ELF-1 (cell line): Measurements from ENCODE around the gene CHST5.
A peak's percentile ranks its signal among the peaks of the same experiment; 100 is the strongest.
"Not testable (repeated sequence)": the region's sequence is repeated elsewhere in the genome, so short reads cannot be mapped to it uniquely, and the experiment has no call there.

Experiments used
- DNase-seq: peaks from one replicate; pipeline ENCODE4 v3.0.0-alpha.2; 2016; ENCODE audit warnings: low read depth, low spot score

The CHST5 gene

DNA sequence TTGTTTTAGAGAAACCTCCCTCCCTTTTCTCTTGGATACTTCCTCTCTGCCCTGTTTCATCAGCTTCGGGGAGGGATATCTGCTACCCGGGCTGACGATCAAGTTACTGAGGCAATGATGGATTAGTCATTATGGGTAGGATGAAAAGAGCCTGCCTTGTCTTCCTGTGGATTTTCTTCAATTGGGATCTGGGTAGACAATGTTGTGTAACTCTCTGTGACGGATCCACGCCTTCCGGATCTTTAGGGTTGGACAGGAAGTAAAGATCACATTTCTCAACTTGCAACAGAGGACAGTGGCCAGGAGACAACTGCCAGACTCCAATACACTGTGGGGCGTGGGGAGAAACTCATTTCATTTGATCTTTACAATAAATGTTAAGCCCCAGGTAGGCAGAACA lies 29.3 kb downstream of the CHST5 start:
- no peak for DNase-seq

GRCh38 chr16:75506107-75506506 lies 29.8 kb downstream of the CHST5 start:
- DNase-seq = no peak

DNA sequence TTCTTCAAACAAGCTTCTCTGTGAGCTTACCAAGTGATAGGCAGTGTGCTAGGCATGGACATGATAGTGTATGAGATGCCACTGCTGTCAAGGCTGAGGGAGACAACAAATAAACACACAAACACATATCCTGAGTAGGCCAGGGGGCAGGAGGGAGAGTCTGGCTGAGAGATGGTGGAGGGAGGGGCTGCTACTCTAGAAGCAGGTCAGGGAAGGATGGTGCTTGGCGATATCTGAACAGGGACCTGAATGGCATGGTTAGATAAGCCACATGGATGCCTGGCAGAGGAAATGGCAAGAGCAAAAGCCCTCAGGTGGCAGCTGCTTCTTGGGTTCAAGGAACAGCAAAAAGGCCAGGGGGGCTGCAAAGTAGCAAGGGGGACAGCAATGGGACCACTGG lies 32.1 kb downstream of the CHST5 start:
- no peak for DNase-seq

GRCh38 chr16:75502916-75503605 lies 32.8 kb downstream of the CHST5 start:
- no peak for DNase-seq

GRCh38 chr16:75501820-75502219 lies 34.1 kb downstream of the CHST5 start:
- not testable (repeated sequence) for DNase-seq

- no peak for DNase-seq
Measured at GRCh38 chr16:75501359-75501758, 34.5 kb downstream of the CHST5 start.

DNA sequence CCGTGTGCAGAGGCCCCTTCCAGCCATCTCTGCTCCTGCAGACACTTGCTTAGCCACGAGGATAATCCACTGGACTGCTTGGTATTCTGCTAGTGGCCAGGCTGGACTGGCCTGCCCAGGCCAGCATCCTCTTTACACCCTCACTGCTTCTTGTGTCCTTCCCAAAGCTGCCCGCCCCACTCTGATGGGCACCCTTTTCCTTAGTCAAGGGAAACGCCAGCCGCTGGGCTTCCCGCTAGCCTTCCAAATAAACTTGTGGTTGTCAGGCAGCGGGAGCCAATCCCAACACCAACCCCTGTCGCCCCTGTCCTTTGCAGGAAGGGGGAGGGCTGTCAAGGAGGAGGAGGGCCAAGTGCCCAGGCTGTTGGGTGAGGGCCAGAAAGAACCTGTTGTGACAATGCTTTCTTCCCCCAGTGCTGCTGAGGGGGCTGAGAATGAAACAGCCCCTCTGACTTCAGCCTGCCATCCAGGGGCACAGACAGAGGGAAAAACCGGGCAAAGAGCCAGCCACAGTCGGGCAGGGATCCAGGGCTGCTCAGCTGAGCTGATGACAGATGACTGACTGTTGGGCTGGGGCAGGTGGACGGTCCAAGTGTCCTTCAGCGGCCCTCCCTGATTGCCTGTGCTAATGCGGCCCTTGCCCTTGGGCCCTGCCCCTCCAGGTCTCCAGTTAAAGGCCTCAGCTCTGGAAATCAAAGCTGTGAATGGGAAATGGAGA lies 37.1 kb downstream of the CHST5 start:
- DNase-seq = not testable (repeated sequence)

GRCh38 chr16:75497558-75497957 lies 38.4 kb downstream of the CHST5 start:
- DNase-seq = no peak

DNA sequence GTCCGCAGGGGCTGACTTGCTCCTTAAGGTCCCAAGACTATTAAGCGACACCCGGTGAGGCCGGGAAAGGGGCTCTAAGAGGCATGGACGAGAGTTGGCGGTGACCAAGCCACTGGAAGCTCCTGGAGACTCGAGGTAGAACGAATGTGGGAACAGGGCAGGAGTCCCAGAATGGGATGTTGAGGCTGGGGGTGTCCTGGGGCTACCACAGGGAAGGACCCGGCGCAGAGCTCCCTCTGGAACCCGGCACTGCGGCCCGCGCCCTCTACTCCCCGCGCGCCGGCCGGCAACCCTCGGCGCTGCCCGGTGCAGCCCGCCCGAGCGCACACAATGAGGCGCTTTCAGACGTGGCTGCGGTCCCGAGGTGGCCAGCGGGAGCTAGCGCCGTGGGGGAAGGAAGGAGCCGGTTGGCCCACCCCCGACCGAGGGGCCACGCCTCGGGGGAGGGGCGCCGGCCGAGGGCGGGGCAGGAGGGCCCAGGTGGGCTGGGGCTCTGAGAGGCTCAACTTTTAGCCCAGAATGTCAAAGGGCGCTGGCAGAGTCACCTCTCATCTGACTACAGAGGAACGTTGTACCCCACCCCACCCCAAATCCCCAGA lies 40.7 kb downstream of the CHST5 start, which contains the start of gene CHST6:
TSS of gene CHST6 (minus strand) at position 366 of the 599 bp plus-strand sequence. CDS start 15,613 bp downstream, outside the sequence.
- DNase-seq = peak; percentile 81

DNA sequence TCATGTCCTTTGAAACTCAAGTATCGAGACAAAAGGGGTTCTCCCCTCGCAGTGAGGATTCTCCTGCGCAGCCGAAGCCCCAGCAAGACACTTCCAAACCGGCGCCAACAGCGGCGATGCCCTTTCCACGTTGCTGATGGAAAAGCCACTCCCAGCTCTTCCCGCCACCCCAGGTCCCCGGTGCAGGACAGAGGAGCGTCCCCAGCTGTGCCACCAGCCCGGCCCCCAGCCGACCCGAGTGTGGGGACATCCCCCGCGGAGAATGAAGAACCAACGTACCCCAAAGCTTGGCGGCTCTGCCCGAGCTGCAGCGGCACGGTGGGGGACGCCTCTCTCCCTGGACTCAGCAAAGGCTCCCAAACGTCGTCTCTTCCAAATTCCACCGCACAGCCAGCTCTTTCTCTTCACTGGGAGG lies 41.2 kb downstream of the CHST5 start:
- peak; percentile 55 for DNase-seq

GRCh38 chr16:75494184-75494583 lies 41.7 kb downstream of the CHST5 start:
- peak; percentile 49 for DNase-seq

- peak; percentile 93 for DNase-seq
Measured at GRCh38 chr16:75491876-75492275, 44.0 kb downstream of the CHST5 start.

DNA sequence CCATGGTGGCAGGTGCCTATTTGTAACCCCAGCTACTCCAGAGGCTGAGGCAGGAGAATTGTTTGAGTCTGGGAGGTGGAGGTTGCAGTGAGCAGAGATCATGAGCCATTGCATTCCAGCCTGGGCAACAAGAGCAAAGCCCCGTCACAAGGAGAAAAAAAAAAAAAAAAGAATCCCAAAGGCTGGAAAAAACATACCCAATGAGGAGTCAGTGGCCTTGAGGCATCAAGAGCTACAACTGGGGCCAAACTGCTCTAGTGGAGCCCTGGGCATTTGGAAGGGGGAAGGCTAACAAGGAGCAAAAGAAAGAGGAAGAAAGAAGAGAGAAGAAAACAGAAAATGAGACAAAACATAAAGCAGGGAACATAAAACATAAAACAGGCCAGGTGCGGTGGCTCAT lies 47.6 kb downstream of the CHST5 start:
- no peak for DNase-seq

- DNase-seq = no peak
Measured at GRCh38 chr16:75486676-75487313, 49.1 kb downstream of the CHST5 start.

- DNase-seq = no peak
Measured at GRCh38 chr16:75486014-75486675, 49.8 kb downstream of the CHST5 start.

- no peak for DNase-seq
Measured at GRCh38 chr16:75485230-75486013, 50.5 kb downstream of the CHST5 start.

DNA sequence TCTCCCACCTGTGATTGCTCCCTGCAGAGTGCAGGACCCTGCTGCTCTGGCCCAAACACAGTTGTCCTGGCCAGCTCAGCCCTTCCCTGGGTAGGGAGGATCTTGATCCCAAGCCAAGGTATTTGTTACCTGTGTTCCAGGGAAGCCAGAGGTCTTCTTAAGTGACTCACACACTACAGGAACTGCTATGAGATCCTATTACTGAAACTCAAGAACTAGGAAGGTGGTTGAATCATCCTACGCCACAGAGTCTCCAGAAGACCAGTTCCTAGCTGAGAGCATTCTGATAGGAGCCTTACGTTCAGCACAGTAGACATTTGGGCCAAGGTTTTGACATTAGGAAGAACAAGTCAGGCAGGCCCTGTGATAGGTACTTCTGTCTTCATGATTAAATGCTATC lies 52.7 kb downstream of the CHST5 start:
- no peak for DNase-seq

- no peak for DNase-seq
Measured at GRCh38 chr16:75482434-75483205, 53.3 kb downstream of the CHST5 start.

GRCh38 chr16:75481475-75481874 lies 54.4 kb downstream of the CHST5 start:
- no peak for DNase-seq

DNA sequence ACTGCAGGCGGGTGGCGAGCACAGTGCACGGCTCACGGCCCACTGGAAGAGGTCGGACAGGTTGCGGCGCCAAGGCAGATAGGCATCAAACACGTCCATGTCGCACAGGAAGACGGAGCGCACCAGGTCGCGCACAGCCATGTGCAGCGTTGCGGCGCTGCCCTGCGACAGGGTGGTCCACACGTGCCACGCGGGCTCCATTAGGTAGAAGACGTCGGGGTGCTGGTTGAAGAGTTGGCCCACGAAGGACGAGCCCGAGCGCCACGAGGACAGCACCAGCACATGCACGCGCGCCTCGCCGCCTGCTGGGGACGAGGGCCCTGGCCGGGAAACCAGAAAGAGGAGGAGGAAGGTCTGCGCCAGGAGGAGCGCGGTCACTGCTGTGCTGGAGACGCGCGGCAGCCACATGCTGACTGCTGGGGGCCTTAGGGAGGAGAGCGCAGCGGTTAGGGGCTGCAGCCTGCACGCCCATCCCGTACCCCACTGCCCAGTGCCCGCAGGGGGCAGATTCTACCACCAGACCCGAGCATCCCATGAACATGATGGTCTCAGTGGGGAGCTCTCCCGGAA lies 56.4 kb downstream of the CHST5 start:
- DNase-seq = no peak
